HG03354 (cell line): ENCODE data around the gene PPIF.
A peak's percentile ranks its signal among the peaks of the same experiment; 100 is the strongest.
"Not testable (repeated sequence)": the region's sequence is repeated elsewhere in the genome, so short reads cannot be mapped to it uniquely, and the experiment has no call there.

Experiments
- ATAC-seq: cut with Tn5 transposase; IDR thresholded peaks from one replicate; pipeline ENCODE4 v1.9.1; 2021; ENCODE audit warnings: mild to moderate bottlenecking; ENCODE audit not compliant: unreplicated experiment, poor library complexity, severe bottlenecking

The PPIF gene

DNA sequence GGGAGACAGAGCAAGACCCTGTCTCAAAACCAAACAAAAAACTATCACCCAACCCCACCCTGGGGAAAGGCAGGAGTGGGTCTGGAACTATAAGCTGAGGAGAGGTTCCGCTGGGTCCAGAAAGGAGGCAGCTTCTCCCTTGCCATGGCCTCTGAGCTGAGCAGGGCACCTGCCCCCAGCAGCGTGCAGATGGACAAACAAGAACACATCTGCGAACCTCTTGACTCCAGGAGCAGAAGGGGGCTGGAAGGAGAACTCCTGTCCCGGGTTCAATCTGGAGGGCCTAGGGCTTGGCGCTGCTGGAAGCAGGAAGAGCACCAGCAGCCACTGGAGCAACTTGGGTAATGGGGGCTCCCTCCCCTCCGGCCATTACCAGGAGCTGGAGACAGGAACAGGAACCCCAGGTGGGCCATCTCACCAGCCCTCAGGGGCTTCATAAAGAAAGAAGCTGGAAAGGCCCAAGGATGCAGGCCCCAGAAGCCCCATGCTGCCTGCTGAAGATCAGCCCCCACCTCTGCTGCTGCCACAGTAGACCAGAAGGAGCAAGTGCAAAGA is 19.0 kb upstream of the PPIF start:
- no peak for ATAC-seq

- no peak for ATAC-seq
These were observed 18.3 kb upstream of the PPIF start for GRCh38 chr10:79328737-79329504.

GRCh38 chr10:79329529-79329928 is 17.7 kb upstream of the PPIF start:
- no peak for ATAC-seq

DNA sequence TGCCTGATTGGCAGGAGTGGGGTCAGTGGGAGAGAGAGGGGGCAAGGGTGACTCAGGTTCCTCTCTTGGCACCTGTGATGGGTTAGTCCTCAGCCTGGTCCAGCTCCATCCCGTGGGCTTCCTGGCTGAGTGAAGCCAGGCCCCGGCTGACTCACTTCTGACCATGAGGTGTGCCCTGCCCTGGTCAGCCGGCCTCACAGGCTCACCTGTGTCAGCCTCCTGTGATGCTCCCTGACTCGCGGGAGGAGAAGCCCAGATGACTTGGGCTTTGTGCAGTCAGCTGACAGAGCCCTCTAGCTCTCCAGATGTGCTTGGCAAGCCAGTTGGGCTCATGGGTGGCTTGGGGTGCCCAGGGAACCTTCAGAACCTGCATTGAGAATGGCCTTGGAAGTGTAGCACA is 16.0 kb upstream of the PPIF start:
- peak; percentile 7 for ATAC-seq

DNA sequence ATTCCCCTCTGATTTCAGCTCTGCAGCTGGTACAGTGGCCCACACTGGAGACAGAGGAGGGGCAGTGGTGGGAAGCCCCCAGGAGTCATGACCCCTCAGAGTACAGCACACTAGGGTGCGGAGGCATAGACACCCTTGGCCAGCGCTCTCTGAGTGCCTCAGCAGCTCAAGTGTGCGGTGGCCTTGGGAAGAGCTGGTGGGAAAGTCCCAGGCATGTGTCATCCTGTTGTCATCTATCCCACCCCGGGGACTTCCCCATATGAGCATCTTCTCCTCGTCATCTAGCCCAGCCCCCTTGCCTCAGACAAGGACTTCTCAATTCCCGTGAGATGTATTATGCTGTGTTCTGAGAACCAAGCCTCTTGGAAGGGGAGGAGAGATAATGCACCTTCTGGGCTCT is 15.6 kb upstream of the PPIF start:
- peak; percentile 69 for ATAC-seq

- not testable (repeated sequence) for ATAC-seq
These were observed 14.5 kb upstream of the PPIF start for GRCh38 chr10:79332610-79333315.

GRCh38 chr10:79333513-79333912 is 13.8 kb upstream of the PPIF start:
- no peak for ATAC-seq

- ATAC-seq: no peak
These were observed 12.7 kb upstream of the PPIF start for GRCh38 chr10:79334573-79334972.

DNA sequence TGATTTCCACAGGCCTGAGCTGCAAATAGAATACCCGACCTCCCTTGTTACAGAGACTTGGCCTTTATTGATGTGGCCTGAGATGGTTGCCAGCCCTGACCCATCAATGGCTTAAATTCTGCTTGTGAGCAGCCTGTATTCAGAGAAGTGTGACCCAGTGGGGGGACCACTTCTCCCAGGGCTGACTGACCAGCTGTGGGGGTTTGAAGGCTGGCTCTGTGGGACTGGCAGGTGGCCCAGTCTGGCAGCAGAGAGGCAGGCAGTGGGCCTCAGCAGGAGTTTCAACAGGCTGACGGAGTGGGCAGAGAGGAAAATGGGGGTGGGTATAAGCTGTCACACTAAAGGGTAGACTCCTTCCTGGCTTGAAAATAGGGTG is 12.2 kb upstream of the PPIF start:
- no peak for ATAC-seq

GRCh38 chr10:79335470-79336235 is 11.6 kb upstream of the PPIF start:
- no peak for ATAC-seq

GRCh38 chr10:79336276-79336675 is 11.0 kb upstream of the PPIF start:
- no peak for ATAC-seq

DNA sequence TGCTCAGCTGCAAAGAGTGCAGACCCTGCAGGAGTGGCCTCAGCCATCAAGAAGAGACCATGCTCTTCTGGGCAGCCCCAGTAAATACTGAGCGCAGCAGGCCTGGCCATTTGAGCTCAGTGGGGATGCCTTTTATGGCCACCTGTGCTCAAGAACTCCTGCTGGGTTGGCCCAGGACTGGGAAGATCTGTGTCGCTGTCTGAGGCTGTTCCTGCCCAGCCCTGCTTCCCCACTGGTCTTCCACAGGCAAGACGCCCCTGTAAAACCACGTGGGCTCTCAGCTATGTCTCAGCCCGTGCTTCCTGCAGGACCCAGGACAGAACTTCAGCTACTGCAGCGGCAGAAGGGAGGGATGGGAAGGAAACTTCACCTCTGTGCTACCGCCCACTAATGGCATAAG is 10.5 kb upstream of the PPIF start:
- ATAC-seq: no peak

GRCh38 chr10:79337783-79338469 is 9.3 kb upstream of the PPIF start:
- not testable (repeated sequence) for ATAC-seq

DNA sequence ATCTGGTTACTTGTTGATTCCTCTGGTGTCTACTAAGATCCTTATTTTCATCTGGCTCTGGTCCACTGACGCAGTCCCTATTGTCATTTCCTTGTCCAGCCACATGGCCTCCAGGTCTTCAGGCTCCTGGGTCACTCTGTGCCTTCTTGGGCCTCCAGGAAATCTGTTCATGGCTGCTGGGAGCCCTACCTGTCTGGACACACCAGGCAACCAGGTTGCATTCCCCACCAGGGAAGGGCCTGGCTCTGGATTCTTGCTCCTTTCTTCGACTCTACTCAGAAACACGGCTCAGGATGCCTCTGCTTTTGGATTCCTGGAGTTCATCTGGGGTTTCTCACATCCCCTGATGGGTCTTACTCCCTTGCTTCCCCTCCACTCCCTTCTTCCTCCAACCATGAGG is 8.0 kb upstream of the PPIF start:
- ATAC-seq: no peak

DNA sequence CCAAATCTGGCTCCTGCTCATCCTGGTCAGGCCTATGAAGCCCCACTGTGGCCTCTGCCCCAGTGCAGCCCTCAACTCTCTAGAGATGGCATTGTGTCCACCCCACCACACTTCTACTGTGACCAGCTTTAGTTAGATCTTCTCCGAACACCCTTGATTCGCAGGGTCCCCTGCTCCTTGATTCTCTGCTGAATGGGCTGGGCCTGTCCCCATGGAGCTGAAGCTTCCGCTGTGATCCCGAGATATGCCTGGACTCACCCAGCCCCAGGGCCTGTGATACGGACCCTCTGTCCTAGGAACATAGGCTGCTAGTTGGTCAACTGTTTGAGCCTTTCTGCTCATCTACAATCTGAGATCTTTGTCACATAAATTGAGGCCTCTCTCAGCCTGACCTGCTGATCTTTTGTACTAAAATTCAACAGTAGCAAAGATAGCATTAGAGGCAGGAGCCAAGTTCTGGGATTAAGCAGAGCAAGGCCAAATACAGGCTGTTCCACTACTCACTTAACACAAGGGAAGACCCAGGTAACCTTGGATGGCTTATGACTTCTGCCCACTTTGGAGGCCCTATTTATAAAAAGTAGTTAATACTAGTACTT is 6.5 kb upstream of the PPIF start:
- ATAC-seq: no peak

DNA sequence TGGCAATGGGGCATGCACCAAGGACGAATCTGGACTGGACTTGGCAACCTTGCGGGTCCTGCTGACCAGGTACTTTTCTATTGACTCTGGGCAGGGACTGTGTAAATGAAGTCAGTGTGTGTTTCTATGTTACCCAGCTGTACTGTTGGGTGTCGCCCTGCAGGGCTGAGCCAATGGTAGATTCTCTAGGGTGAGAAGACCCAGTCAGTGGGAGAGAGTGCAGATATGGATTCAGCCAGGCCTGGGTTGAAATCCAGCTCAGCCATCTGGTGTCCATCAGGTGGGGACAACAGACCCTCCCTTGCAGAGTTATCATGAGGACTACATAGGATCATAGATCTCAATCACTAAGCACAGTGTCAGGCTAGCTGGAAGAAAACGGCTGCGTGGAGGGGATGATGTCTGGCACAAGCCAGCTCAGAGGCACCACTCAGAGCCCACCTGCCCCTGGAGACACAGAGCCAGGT is 4.9 kb upstream of the PPIF start:
- no peak for ATAC-seq

DNA sequence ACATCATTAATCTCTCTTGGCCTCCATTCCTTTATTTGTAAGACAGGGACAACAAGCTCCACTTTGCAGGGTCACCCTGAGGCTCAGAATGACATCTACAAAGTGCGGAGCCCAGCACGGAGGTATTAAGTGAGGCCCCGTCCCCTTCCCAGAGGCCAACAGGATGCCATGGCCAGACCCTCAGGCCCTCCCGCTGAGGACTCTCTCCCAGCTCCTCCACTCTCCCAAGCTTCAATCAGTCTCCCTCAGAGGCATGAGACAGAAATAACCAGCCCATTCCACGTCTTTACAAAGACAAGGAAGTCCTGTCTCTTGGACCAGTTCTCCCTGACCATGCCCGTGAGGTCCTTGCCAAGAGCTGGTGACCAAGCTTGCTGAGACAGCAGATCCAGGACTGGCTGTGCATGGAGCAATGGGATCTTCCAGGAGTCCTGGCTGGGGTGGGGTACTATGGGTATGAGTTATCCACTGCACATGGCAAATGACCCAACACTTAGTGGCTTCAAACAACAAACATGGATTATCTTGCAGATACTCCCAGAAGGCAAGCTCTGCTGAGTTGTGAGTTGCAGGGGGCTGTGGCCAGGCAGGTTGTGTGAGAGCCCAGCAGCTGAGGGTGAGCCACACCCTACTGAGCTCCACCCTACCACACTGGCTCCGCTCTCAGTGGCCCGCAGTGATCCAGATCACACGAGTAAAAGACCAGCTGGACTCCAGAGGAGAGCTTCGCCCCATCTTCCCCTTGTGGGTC is 4.3 kb upstream of the PPIF start:
- no peak for ATAC-seq

- no peak for ATAC-seq
These were observed 2.6 kb upstream of the PPIF start for GRCh38 chr10:79344502-79345195.
